Ishikawa (cell line): ENCODE data around the gene RPP21.

Source experiments
- CEBPB ChIP-seq: IDR thresholded peaks from 2 replicates; pipeline ENCODE4 v1.6.1; 2012
- CREB1 ChIP-seq: IDR thresholded peaks from 2 replicates; pipeline ENCODE4 v1.6.1; 2012; ENCODE audit warnings: low read depth
- EGR1 ChIP-seq: IDR thresholded peaks from 2 replicates; pipeline ENCODE4 v1.6.1; 2012
- EP300 ChIP-seq: IDR thresholded peaks from 2 replicates; pipeline ENCODE4 v1.6.1; 2012; ENCODE audit warnings: borderline replicate concordance
- FOXM1 ChIP-seq: IDR thresholded peaks from 2 replicates; pipeline ENCODE4 v1.6.1; 2012; ENCODE audit warnings: low read depth, borderline replicate concordance
- NFIC ChIP-seq: IDR thresholded peaks from 2 replicates; pipeline ENCODE4 v1.6.1; 2012
- RAD21 ChIP-seq: IDR thresholded peaks from 2 replicates; pipeline ENCODE4 v1.6.1; 2012; ENCODE audit warnings: low read depth
- REST ChIP-seq: IDR thresholded peaks from 2 replicates; pipeline ENCODE4 v1.6.1; 2012; ENCODE audit warnings: low read depth, mild to moderate bottlenecking
- TAF1 ChIP-seq: IDR thresholded peaks from 2 replicates; pipeline ENCODE4 v1.6.1; 2012; ENCODE audit warnings: low read depth, mild to moderate bottlenecking
- TCF12 ChIP-seq: IDR thresholded peaks from 2 replicates; pipeline ENCODE4 v1.6.1; 2012; ENCODE audit warnings: low read depth
- TEAD4 ChIP-seq: IDR thresholded peaks from 2 replicates; pipeline ENCODE4 v1.6.1; 2012
- USF1 ChIP-seq: IDR thresholded peaks from 2 replicates; pipeline ENCODE4 v1.6.1; 2012
- YY1 ChIP-seq: IDR thresholded peaks from 2 replicates; pipeline ENCODE4 v1.6.1; 2012; ENCODE audit warnings: low read depth
- ZBTB7A ChIP-seq: IDR thresholded peaks from 2 replicates; pipeline ENCODE4 v1.6.1; 2012; ENCODE audit warnings: low read depth
- TF ChIP-seq, protein P1 (sequence below): IDR thresholded peaks from 2 replicates; pipeline ENCODE4 v1.6.1; 2012

The RPP21 gene

DNA sequence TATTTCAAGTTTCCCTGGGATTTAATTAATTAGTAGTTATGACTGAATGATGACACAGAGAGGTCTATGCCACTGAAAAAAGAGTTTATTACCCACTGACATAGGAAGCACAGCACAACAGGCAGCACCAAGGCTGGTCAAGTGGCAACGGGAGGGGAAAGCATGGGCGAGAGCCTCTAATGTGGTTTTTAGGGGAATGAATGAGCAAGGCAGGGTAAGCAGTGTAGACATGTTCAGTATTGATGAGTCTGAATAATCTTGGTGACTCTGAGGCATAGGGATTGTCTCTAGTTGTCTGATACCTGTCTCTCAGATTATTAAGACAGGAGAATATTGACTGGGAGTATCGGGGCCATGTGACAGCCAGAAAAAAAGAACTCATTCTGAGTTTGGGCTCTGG, 46.3 kb downstream of the RPP21 start:
- TF ChIP-seq REST (no peak), ZBTB7A (no peak), EP300 (no peak), YY1 (no peak), TCF12 (no peak), CEBPB (no peak), NFIC (no peak), FOXM1 (no peak), TEAD4 (no peak)
- TF ChIP-seq, protein P1, sequence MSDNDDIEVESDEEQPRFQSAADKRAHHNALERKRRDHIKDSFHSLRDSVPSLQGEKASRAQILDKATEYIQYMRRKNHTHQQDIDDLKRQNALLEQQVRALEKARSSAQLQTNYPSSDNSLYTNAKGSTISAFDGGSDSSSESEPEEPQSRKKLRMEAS, result no peak

GRCh38 chr6:30394139-30394538, 49.2 kb downstream of the RPP21 start:
- TF ChIP-seq, protein P1, result no peak
- TF ChIP-seq EGR1 (no peak), CEBPB (no peak), ZBTB7A (no peak), CREB1 (no peak), REST (no peak), TEAD4 (no peak), RAD21 (no peak), EP300 (no peak), YY1 (no peak), FOXM1 (no peak), NFIC (no peak), TCF12 (no peak), USF1 (no peak), TAF1 (no peak)
